Neural cell (in vitro differentiated cells): ENCODE results near the gene TSSK6. TPM values are rescaled to one million over a fixed set of nuclear protein-coding genes. Genes with fewer than 3 reads are reported as not detected.

Experiments used
- H2AFZ ChIP-seq: fragments of 200-600, 300-800 bp; sonication (generic), shearing (Covaris generic); 2 replicates; pipeline ENCODE4 v1.6.0; 2014; ENCODE audit warnings: low read depth, mild to moderate bottlenecking, antibody characterized with exemption, low read length, moderate library complexity
- H3F3A ChIP-seq: fragments of 200-600 bp; shearing (Covaris generic); 2 replicates; pipeline ENCODE4 v1.6.1; 2016; ENCODE audit warnings: mild to moderate bottlenecking, moderate library complexity, mixed read lengths, antibody characterized with exemption, low read length; ENCODE audit not compliant: insufficient read depth, poor library complexity, severe bottlenecking
- H3K27ac ChIP-seq: fragments of 200-600, 300-800 bp; sonication (generic), shearing (Covaris generic); 2 replicates; pipeline ENCODE4 v1.5.1; 2014; ENCODE audit warnings: mild to moderate bottlenecking, low read length, moderate library complexity
- H3K27me3 ChIP-seq: fragments of 300-800, 200-600 bp; sonication (generic), shearing (Covaris generic); 2 replicates; pipeline ENCODE4 v1.6.0; 2014; ENCODE audit warnings: mild to moderate bottlenecking, low read depth, low read length, moderate library complexity; ENCODE audit not compliant: insufficient read depth
- H3K36me3 ChIP-seq: fragments of 300-800, 200-600 bp; sonication (generic), shearing (Covaris generic); 2 replicates; pipeline ENCODE4 v1.5.1; 2014; ENCODE audit warnings: mild to moderate bottlenecking, antibody characterized with exemption, low read length, moderate library complexity; ENCODE audit not compliant: insufficient read depth
- H3K4me2 ChIP-seq: fragments of 300-800, 200-600 bp; sonication (generic), shearing (Covaris generic); 2 replicates; pipeline ENCODE4 v1.6.0; 2014; ENCODE audit warnings: mild to moderate bottlenecking, low read length
- H3K4me3 ChIP-seq: fragments of 300-800, 200-600 bp; sonication (generic), shearing (Covaris generic); 2 replicates; pipeline ENCODE4 v1.5.1; 2014; ENCODE audit warnings: mild to moderate bottlenecking, low read length, moderate library complexity
- H3K79me2 ChIP-seq: fragments of 200-600 bp; shearing (Covaris generic); replicated peaks from 2 replicates; pipeline ENCODE4 v1.6.0; 2014; ENCODE audit warnings: mild to moderate bottlenecking, low read length, moderate library complexity; ENCODE audit not compliant: insufficient read depth
- H3K9ac ChIP-seq: fragments of 300-800, 200-600 bp; sonication (generic), shearing (Covaris generic); 2 replicates; pipeline ENCODE4 v1.6.1; 2016; ENCODE audit warnings: mild to moderate bottlenecking, low read length, mixed read lengths
- H3K9me2 ChIP-seq: fragments of 200-600 bp; shearing (Covaris generic); 2 replicates; pipeline ENCODE4 v1.6.1; 2016; ENCODE audit warnings: mild to moderate bottlenecking, low read length, mixed read lengths; ENCODE audit not compliant: insufficient read depth
- H3K9me3 ChIP-seq: fragments of 200-600, 300-800 bp; sonication (generic), shearing (Covaris generic); 2 replicates; pipeline ENCODE4 v1.6.1; 2016; ENCODE audit warnings: mild to moderate bottlenecking, mixed run types, low read length, moderate library complexity, mixed read lengths
- H4K20me1 ChIP-seq: fragments of 200-600 bp; shearing (Covaris generic); 2 replicates; pipeline ENCODE4 v1.6.1; 2016; ENCODE audit warnings: mild to moderate bottlenecking, mixed run types; ENCODE audit not compliant: insufficient read depth
- EP300 ChIP-seq: fragments of 450-650 bp; conservative IDR thresholded peaks from 2 replicates; pipeline ENCODE4 v1.6.1; 2014; ENCODE audit warnings: antibody characterized with exemption, mild to moderate bottlenecking, moderate library complexity; ENCODE audit not compliant: poor library complexity, severe bottlenecking
- EZH2 ChIP-seq: fragments of 200-600, 300-800 bp; shearing (Covaris generic), sonication (generic); IDR thresholded peaks from 2 replicates; pipeline ENCODE4 v1.6.1; 2014; ENCODE audit warnings: antibody characterized with exemption, low read length, borderline replicate concordance, mild to moderate bottlenecking; ENCODE audit not compliant: insufficient read depth, poor library complexity, severe bottlenecking
- MXI1 ChIP-seq: fragments of 450-650 bp; conservative IDR thresholded peaks from 2 replicates; pipeline ENCODE4 v1.6.1; 2014; ENCODE audit warnings: antibody characterized with exemption, mild to moderate bottlenecking; ENCODE audit not compliant: poor library complexity, severe bottlenecking
- POLR2AphosphoS5 ChIP-seq: IDR thresholded peaks from 2 replicates; pipeline ENCODE4 v1.6.1; 2012
- RAD21 ChIP-seq: fragments of 450-650 bp; conservative IDR thresholded peaks from 2 replicates; pipeline ENCODE4 v1.6.1; 2014; ENCODE audit warnings: antibody characterized with exemption, mild to moderate bottlenecking, moderate library complexity
- SMC3 ChIP-seq: fragments of 450-650 bp; conservative IDR thresholded peaks from 2 replicates; pipeline ENCODE4 v1.6.1; 2014; ENCODE audit warnings: antibody characterized with exemption, mild to moderate bottlenecking, moderate library complexity; ENCODE audit not compliant: poor library complexity
- TAF1 ChIP-seq: IDR thresholded peaks from 2 replicates; pipeline ENCODE4 v1.6.1; 2012; ENCODE audit warnings: low read depth
- polyA plus RNA-seq: library from polyadenylated mRNA; depleted of rRNA; stranded (reverse); fragments of >200 nt; gene quantifications from 2 replicates; pipeline ENCODE4 v1.2.3, GENCODE V29; 2014
- TF ChIP-seq, protein P1 (sequence below): fragments of 450-650 bp; IDR thresholded peaks from 2 replicates; pipeline ENCODE4 v1.5.1; 2014; ENCODE audit warnings: antibody characterized with exemption, mild to moderate bottlenecking, moderate library complexity; ENCODE audit not compliant: poor library complexity, severe bottlenecking
- TF ChIP-seq, protein P2 (sequence below): IDR thresholded peaks from 2 replicates; pipeline ENCODE4 v1.6.1; 2012; ENCODE audit warnings: borderline replicate concordance

TSSK6 gene
- polyA plus RNA-seq, 1 donor from 2014 or later: 5.3 TPM

DNA sequence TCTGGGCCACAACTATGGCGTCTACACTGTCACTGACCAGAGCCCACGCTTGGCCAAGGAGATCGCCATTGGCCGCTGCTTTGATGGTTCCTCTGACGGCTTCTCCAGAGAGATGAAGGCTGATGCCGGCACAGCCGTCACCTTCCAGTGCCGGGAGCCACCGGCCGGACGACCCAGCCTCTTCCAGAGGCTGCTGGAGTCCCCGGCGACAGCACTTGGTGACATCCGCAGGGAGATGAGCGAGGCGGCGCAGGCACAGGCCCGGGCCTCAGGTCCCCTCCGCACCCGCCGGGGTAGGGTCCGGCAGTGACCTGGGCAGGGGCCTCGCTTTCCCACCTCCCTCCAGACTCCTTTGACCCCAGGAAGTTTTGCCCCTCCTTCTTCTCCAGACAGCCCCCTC, 30.4 kb upstream of the TSSK6 start:
- H2AFZ ChIP-seq: no peak overlapping the region
- H3K36me3 ChIP-seq: no peaks in the 10 kb centered on the region
- no peaks in the 10 kb centered on the region for H3K9me3 ChIP-seq
- H3K79me2 ChIP-seq: no peaks in the 10 kb centered on the region
- no peak overlapping the region for H3K9ac ChIP-seq
- H3K4me3 ChIP-seq: no peak overlapping the region
- H3K4me2 ChIP-seq: no peak overlapping the region
- no peak overlapping the region for H3K27ac ChIP-seq
- H3F3A ChIP-seq: no peaks in the 10 kb centered on the region
- TF ChIP-seq, protein P1, sequence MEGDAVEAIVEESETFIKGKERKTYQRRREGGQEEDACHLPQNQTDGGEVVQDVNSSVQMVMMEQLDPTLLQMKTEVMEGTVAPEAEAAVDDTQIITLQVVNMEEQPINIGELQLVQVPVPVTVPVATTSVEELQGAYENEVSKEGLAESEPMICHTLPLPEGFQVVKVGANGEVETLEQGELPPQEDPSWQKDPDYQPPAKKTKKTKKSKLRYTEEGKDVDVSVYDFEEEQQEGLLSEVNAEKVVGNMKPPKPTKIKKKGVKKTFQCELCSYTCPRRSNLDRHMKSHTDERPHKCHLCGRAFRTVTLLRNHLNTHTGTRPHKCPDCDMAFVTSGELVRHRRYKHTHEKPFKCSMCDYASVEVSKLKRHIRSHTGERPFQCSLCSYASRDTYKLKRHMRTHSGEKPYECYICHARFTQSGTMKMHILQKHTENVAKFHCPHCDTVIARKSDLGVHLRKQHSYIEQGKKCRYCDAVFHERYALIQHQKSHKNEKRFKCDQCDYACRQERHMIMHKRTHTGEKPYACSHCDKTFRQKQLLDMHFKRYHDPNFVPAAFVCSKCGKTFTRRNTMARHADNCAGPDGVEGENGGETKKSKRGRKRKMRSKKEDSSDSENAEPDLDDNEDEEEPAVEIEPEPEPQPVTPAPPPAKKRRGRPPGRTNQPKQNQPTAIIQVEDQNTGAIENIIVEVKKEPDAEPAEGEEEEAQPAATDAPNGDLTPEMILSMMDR: no peak
- no peak for TF ChIP-seq RAD21
- no peak for TF ChIP-seq POLR2AphosphoS5
- TF ChIP-seq EP300: no peak
- no peak for TF ChIP-seq MXI1
- no peak for TF ChIP-seq TAF1
- TF ChIP-seq EZH2: no peak
- TF ChIP-seq, protein P2, sequence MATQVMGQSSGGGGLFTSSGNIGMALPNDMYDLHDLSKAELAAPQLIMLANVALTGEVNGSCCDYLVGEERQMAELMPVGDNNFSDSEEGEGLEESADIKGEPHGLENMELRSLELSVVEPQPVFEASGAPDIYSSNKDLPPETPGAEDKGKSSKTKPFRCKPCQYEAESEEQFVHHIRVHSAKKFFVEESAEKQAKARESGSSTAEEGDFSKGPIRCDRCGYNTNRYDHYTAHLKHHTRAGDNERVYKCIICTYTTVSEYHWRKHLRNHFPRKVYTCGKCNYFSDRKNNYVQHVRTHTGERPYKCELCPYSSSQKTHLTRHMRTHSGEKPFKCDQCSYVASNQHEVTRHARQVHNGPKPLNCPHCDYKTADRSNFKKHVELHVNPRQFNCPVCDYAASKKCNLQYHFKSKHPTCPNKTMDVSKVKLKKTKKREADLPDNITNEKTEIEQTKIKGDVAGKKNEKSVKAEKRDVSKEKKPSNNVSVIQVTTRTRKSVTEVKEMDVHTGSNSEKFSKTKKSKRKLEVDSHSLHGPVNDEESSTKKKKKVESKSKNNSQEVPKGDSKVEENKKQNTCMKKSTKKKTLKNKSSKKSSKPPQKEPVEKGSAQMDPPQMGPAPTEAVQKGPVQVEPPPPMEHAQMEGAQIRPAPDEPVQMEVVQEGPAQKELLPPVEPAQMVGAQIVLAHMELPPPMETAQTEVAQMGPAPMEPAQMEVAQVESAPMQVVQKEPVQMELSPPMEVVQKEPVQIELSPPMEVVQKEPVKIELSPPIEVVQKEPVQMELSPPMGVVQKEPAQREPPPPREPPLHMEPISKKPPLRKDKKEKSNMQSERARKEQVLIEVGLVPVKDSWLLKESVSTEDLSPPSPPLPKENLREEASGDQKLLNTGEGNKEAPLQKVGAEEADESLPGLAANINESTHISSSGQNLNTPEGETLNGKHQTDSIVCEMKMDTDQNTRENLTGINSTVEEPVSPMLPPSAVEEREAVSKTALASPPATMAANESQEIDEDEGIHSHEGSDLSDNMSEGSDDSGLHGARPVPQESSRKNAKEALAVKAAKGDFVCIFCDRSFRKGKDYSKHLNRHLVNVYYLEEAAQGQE: no peak
- no peak for TF ChIP-seq SMC3
- no peaks in the 10 kb centered on the region for H4K20me1 ChIP-seq
- H3K9me2 ChIP-seq: no peaks in the 10 kb centered on the region
- no peaks in the 10 kb centered on the region for H3K27me3 ChIP-seq

DNA sequence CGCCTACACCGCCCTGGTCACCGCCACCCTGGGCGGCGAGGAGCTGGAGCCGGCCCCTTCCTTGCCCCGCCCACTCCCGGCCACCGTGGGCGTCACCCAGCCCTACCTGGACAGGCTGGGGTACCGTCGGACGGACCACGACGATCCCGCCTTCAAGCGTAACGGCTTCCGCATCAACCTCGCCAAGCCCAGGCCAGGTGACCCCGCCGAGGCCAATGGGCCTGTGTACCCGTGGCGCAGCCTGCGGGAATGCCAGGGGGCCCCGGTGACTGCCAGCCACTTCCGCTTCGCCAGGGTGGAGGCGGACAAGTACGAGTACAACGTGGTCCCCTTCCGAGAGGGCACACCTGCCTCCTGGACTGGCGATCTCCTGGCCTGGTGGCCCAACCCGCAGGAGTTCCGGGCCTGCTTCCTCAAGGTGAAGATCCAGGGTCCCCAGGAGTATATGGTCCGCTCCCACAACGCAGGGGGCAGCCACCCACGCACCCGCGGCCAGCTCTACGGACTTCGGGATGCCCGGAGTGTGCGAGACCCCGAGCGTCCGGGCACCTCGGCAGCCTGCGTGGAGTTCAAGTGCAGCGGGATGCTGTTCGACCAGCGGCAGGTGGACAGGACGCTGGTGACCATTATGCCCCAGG, 29.7 kb upstream of the TSSK6 start:
- Histone ChIP-seq H3K27ac (no peak overlapping the region), H3K4me3 (no peak overlapping the region), H3F3A (no peaks in the 10 kb centered on the region), H3K36me3 (no peaks in the 10 kb centered on the region), H3K9me2 (no peaks in the 10 kb centered on the region), H3K79me2 (no peaks in the 10 kb centered on the region), H4K20me1 (no peaks in the 10 kb centered on the region), H3K27me3 (no peaks in the 10 kb centered on the region), H3K4me2 (no peak overlapping the region), H3K9ac (no peak overlapping the region), H3K9me3 (no peaks in the 10 kb centered on the region), H2AFZ (no peak overlapping the region)
- no peak for TF ChIP-seq EZH2
- no peak for TF ChIP-seq EP300
- TF ChIP-seq MXI1: no peak
- TF ChIP-seq TAF1: no peak
- TF ChIP-seq, protein P1: no peak
- no peak for TF ChIP-seq RAD21
- TF ChIP-seq POLR2AphosphoS5: no peak
- TF ChIP-seq SMC3: no peak
- TF ChIP-seq, protein P2: no peak
